Thymus (tissue), 11 donors: ENCODE data around the gene GALR2. TPM values are rescaled to one million over a fixed set of nuclear protein-coding genes. Genes with fewer than 3 reads are reported as not detected.

Experiments used
- DNase-seq, 9 donors: peaks; one replicate each; pipeline ENCODE4 v3.0.0-alpha.2; 2013; ENCODE audit warnings: low spot score in 9 of 9, low read depth in 6 of 9, missing footprints in 1 of 9
- H3K27ac ChIP-seq, 2 donors: one replicate each; pipeline ENCODE4 v1.5.1; 2013; ENCODE audit warnings: control low read depth in 1 of 2, low read depth in 1 of 2, low read length in 1 of 2, mild to moderate bottlenecking in 1 of 2, moderate library complexity in 1 of 2
- H3K27me3 ChIP-seq, 2 donors: one replicate each; pipeline ENCODE4 v1.5.1; 2013; ENCODE audit warnings: low read length in 1 of 2; ENCODE audit not compliant: control insufficient read depth in 2 of 2, insufficient read depth in 1 of 2
- H3K36me3 ChIP-seq, 2 donors: one replicate each; pipeline ENCODE4 v1.5.1; 2013; ENCODE audit warnings: low read length in 1 of 2, mild to moderate bottlenecking in 1 of 2, moderate library complexity in 1 of 2; ENCODE audit not compliant: control insufficient read depth in 2 of 2, insufficient read depth in 2 of 2
- H3K4me1 ChIP-seq, 2 donors: one replicate each; pipeline ENCODE4 v1.5.1; 2013; ENCODE audit warnings: low read length in 2 of 2; ENCODE audit not compliant: control insufficient read depth in 2 of 2, insufficient read depth in 2 of 2
- H3K4me3 ChIP-seq, 2 donors: one replicate each; pipeline ENCODE4 v1.5.1; 2013; ENCODE audit warnings: low read length in 2 of 2, control low read depth in 1 of 2, mild to moderate bottlenecking in 1 of 2
- H3K9me3 ChIP-seq, 2 donors: one replicate each; pipeline ENCODE4 v1.5.1; 2013; ENCODE audit warnings: low read length in 1 of 2, mild to moderate bottlenecking in 1 of 2; ENCODE audit not compliant: control insufficient read depth in 2 of 2, insufficient read depth in 1 of 2
- WGBS: extraction: QIAGEN DNeasy Blood & Tissue Kit; methylation state at CpG from one replicate; pipeline ENCODE4 v1.1.7; 2013; 5-methylcytosine and 5-hydroxymethylcytosine counted together
- polyA plus RNA-seq: library from polyadenylated mRNA; stranded (reverse); fragments of 200-250 nt; gene quantifications from one replicate; pipeline ENCODE4 v1.2.3, GENCODE V29; 2013
- total RNA-seq: library from RNA; stranded (reverse); fragments of 120-200 nt; gene quantifications from one replicate; pipeline ENCODE4 v1.2.4, GENCODE V29; 2013
- donor health status: healthy.

The GALR2 gene
- total and polyA plus RNA-seq, 2 donors = 0.09 TPM

GRCh38 chr17:76048025-76048605, 26.5 kb upstream of the GALR2 start:
- Histone ChIP-seq H3K4me3 (no peak overlapping the region), H3K27me3 (no peaks in the 10 kb centered on the region), H3K27ac (no peak overlapping the region), H3K9me3 (no peaks in the 10 kb centered on the region), H3K36me3 (peaks cover 76 to 90% of the 10 kb centered on the region in 2 donors), H3K4me1 (no peaks in the 10 kb centered on the region)
- no peak for DNase-seq
- WGBS = 95% methylated on average over 9 of the region's 9 CpGs

GRCh38 chr17:76048711-76049110, 25.9 kb upstream of the GALR2 start:
- no peak for DNase-seq
- Histone ChIP-seq H3K9me3 (no peaks in the 10 kb centered on the region), H3K27ac (no peak overlapping the region), H3K4me3 (no peak overlapping the region), H3K4me1 (no peaks in the 10 kb centered on the region), H3K27me3 (no peaks in the 10 kb centered on the region), H3K36me3 (peaks cover 76 to 90% of the 10 kb centered on the region in 2 donors)
- 84% methylated on average over 9 of the region's 9 CpGs for WGBS

- DNase-seq = no peak
- 98% methylated on average over 3 of the region's 3 CpGs for WGBS
- Histone ChIP-seq H3K27me3 (no peaks in the 10 kb centered on the region), H3K36me3 (peaks cover 76 to 90% of the 10 kb centered on the region in 2 donors), H3K27ac (no peak overlapping the region), H3K4me3 (no peak overlapping the region), H3K4me1 (no peaks in the 10 kb centered on the region), H3K9me3 (no peaks in the 10 kb centered on the region)
Observed at GRCh38 chr17:76049239-76049638, 25.3 kb upstream of the GALR2 start.

- Histone ChIP-seq H3K4me1 (no peaks in the 10 kb centered on the region), H3K27ac (no peak overlapping the region), H3K36me3 (peaks cover 69 to 87% of the 10 kb centered on the region in 2 donors), H3K9me3 (no peaks in the 10 kb centered on the region), H3K27me3 (no peaks in the 10 kb centered on the region), H3K4me3 (no peak overlapping the region)
- DNase-seq = no peak
- WGBS = 97% methylated on average over 15 of the region's 15 CpGs
Observed at GRCh38 chr17:76049836-76050537, 24.6 kb upstream of the GALR2 start.

- Histone ChIP-seq H3K36me3 (peaks cover 68 to 83% of the 10 kb centered on the region in 2 donors), H3K27me3 (no peaks in the 10 kb centered on the region), H3K4me3 (no peak overlapping the region), H3K27ac (no peak overlapping the region), H3K4me1 (no peaks in the 10 kb centered on the region), H3K9me3 (no peaks in the 10 kb centered on the region)
- 98% methylated on average over 11 of the region's 11 CpGs for WGBS
- DNase-seq = no peak
Observed at GRCh38 chr17:76050538-76051467, 23.8 kb upstream of the GALR2 start.

GRCh38 chr17:76051561-76051960, 23.0 kb upstream of the GALR2 start:
- Histone ChIP-seq H3K27ac (no peak overlapping the region), H3K4me1 (no peaks in the 10 kb centered on the region), H3K4me3 (no peak overlapping the region), H3K27me3 (no peaks in the 10 kb centered on the region), H3K9me3 (no peaks in the 10 kb centered on the region), H3K36me3 (peaks cover 68 to 83% of the 10 kb centered on the region in 2 donors)
- DNase-seq = no peak
- WGBS = 98% methylated on average over 6 of the region's 6 CpGs

GRCh38 chr17:76053246-76054111, 21.1 kb upstream of the GALR2 start:
- no peaks in the 10 kb centered on the region for H3K27me3 ChIP-seq
- no peak overlapping the region for H3K27ac ChIP-seq
- DNase-seq = no peak
- peaks cover 66 to 85% of the 10 kb centered on the region in 2 donors for H3K36me3 ChIP-seq
- no peaks in the 10 kb centered on the region for H3K4me1 ChIP-seq
- H3K4me3 ChIP-seq = no peak overlapping the region
- no peaks in the 10 kb centered on the region for H3K9me3 ChIP-seq
- WGBS = 96% methylated on average over 17 of the region's 17 CpGs

- H3K36me3 ChIP-seq = peaks cover 67 to 85% of the 10 kb centered on the region in 2 donors
- no peaks in the 10 kb centered on the region for H3K4me1 ChIP-seq
- no peaks in the 10 kb centered on the region for H3K9me3 ChIP-seq
- no peak overlapping the region for H3K27ac ChIP-seq
- H3K27me3 ChIP-seq = no peaks in the 10 kb centered on the region
- no peak for DNase-seq
- WGBS = over 99% methylated on average over 4 of the region's 4 CpGs
- no peak overlapping the region for H3K4me3 ChIP-seq
Observed at GRCh38 chr17:76054112-76054476, 20.5 kb upstream of the GALR2 start.
